Measurements from ENCODE around the gene ST7.

- TF ChIP-seq POLR2AphosphoS5 (IDR thresholded peaks at IDR 0.05; ENCODE audit: low read depth) (no peak), CTCF (conservative IDR thresholded peaks at IDR 0.05; ENCODE audit: low read depth in 2 of 2) (no peak), REST (IDR thresholded peaks at IDR 0.05; ENCODE audit: unreplicated experiment) (no peak), EZH2phosphoT487 (IDR thresholded peaks at IDR 0.05; ENCODE audit: unreplicated experiment) (no peak), STAT1 (IDR thresholded peaks at IDR 0.05; ENCODE audit: unreplicated experiment) (no peak), EZH2 (IDR thresholded peaks at IDR 0.05; ENCODE audit: low read depth, unreplicated experiment) (no peak), ZNF114 (CRISPR knock-in tag; IDR thresholded peaks at IDR 0.05) (no peak), ETS1 (IDR thresholded peaks at IDR 0.05) (no peak), CREB1 (CRISPR knock-in tag; IDR thresholded peaks at IDR 0.05; ENCODE audit: low read depth) (no peak), JUNB (IDR thresholded peaks at IDR 0.05; ENCODE audit: unreplicated experiment) (no peak), NANOG (IDR thresholded peaks at IDR 0.05; ENCODE audit: borderline replicate concordance) (no peak), ZNF331 (CRISPR knock-in tag; IDR thresholded peaks at IDR 0.05; ENCODE audit: low read depth) (no peak)
These were observed 277.2 kb downstream of the ST7 start for GRCh38 chr7:117230276-117231046.
